ENCODE results near the gene MCF2L. TPM values are rescaled to one million over a fixed set of nuclear protein-coding genes. Genes with fewer than 3 reads are reported as not detected.

The MCF2L gene
- polyA plus RNA-seq, 1 donor (not counting 4 experiments of a cell fraction or from before 2014, with no cell fraction given) = 0.14 TPM

- Histone ChIP-seq H3K9ac (ENCODE audit: control insufficient read depth, extremely low read depth, insufficient read depth, low read length) (no peak overlapping the region), H3K79me2 (ENCODE audit: control insufficient read depth, insufficient read depth, low read length) (no peaks in the 10 kb centered on the region), H3K4me2 (ENCODE audit: control insufficient read depth, extremely low read depth, insufficient read depth, low read depth, low read length) (no peak overlapping the region), H3K4me1 (ENCODE audit: control insufficient read depth, extremely low read depth, insufficient read depth, low read length) (peaks cover 12% of the 10 kb centered on the region), H3K27ac (ENCODE audit: control insufficient read depth, insufficient read depth, low read length) (no peak overlapping the region), H2AFZ (ENCODE audit: control insufficient read depth, low read length) (no peak overlapping the region), H3K9me3 (ENCODE audit: control insufficient read depth, low read depth, low read length) (no peaks in the 10 kb centered on the region), H3K9me1 (ENCODE audit: control insufficient read depth, extremely low read depth, insufficient read depth, low read length) (no peaks in the 10 kb centered on the region), H3K27me3 (ENCODE audit: control insufficient read depth, extremely low read depth, insufficient read depth, low read length) (peaks cover 8% of the 10 kb centered on the region), H3K4me3 (ENCODE audit: control insufficient read depth in 2 of 3, extremely low read depth in 1 of 3, insufficient read depth in 2 of 3, low read depth in 1 of 3, low read length in 3 of 3) (no peak overlapping the region), H4K20me1 (ENCODE audit: control insufficient read depth, extremely low read depth, insufficient read depth, low read length) (no peaks in the 10 kb centered on the region), H3K36me3 (ENCODE audit: control insufficient read depth in 2 of 2, extremely low read depth in 1 of 2, insufficient read depth in 2 of 2, low read length in 2 of 2) (no peaks in the 10 kb centered on the region)
- FAIRE-seq (no peak), DNase-seq (ENCODE audit: low read depth, low spot score) (no peak)
- TF ChIP-seq EZH2 (IDR thresholded peaks at IDR 0.05; ENCODE audit: low read length) = no peak
- no peak for TF ChIP-seq CTCF (optimal IDR thresholded peaks at IDR 0.05 in 1 of 3, IDR thresholded peaks at IDR 0.05 in 1 of 3, conservative IDR thresholded peaks at IDR 0.05 in 1 of 3; ENCODE audit: extremely low read depth in 1 of 3, insufficient read depth in 2 of 3, low read length in 3 of 3)
- dilution Hi-C loops (cut with MboI; ENCODE audit: extremely low pct_ligation_motif_present, low sequenced_read_pairs) = no loop called here
Observed at GRCh38 chr13:113027095-113027494, 58.1 kb downstream of the MCF2L start.

- H3K9me1 ChIP-seq (ENCODE audit: control insufficient read depth, extremely low read depth, insufficient read depth, low read length) = no peaks in the 10 kb centered on the region
- dilution Hi-C loops (cut with MboI; ENCODE audit: extremely low pct_ligation_motif_present, low sequenced_read_pairs) = no loop called here
- no peak overlapping the region for H2AFZ ChIP-seq (ENCODE audit: control insufficient read depth, low read length)
- H3K36me3 ChIP-seq (ENCODE audit: control insufficient read depth in 2 of 2, extremely low read depth in 1 of 2, insufficient read depth in 2 of 2, low read length in 2 of 2) = no peaks in the 10 kb centered on the region
- H3K4me2 ChIP-seq (ENCODE audit: control insufficient read depth, extremely low read depth, insufficient read depth, low read depth, low read length) = no peak overlapping the region
- H3K9ac ChIP-seq (ENCODE audit: control insufficient read depth, extremely low read depth, insufficient read depth, low read length) = no peak overlapping the region
- H3K4me1 ChIP-seq (ENCODE audit: control insufficient read depth, extremely low read depth, insufficient read depth, low read length) = peaks cover 10% of the 10 kb centered on the region
- no peaks in the 10 kb centered on the region for H3K79me2 ChIP-seq (ENCODE audit: control insufficient read depth, insufficient read depth, low read length)
- H3K4me3 ChIP-seq (ENCODE audit: control insufficient read depth in 2 of 3, extremely low read depth in 1 of 3, insufficient read depth in 2 of 3, low read depth in 1 of 3, low read length in 3 of 3) = no peak overlapping the region
- no peaks in the 10 kb centered on the region for H4K20me1 ChIP-seq (ENCODE audit: control insufficient read depth, extremely low read depth, insufficient read depth, low read length)
- no peak overlapping the region for H3K27ac ChIP-seq (ENCODE audit: control insufficient read depth, insufficient read depth, low read length)
- H3K9me3 ChIP-seq (ENCODE audit: control insufficient read depth, low read depth, low read length) = no peaks in the 10 kb centered on the region
- H3K27me3 ChIP-seq (ENCODE audit: control insufficient read depth, extremely low read depth, insufficient read depth, low read length) = peaks cover 8% of the 10 kb centered on the region
- DNase-seq (ENCODE audit: low read depth, low spot score) (no peak), FAIRE-seq (no peak)
- TF ChIP-seq CTCF (optimal IDR thresholded peaks at IDR 0.05 in 1 of 3, IDR thresholded peaks at IDR 0.05 in 1 of 3, conservative IDR thresholded peaks at IDR 0.05 in 1 of 3; ENCODE audit: extremely low read depth in 1 of 3, insufficient read depth in 2 of 3, low read length in 3 of 3) = no peak
- no peak for TF ChIP-seq EZH2 (IDR thresholded peaks at IDR 0.05; ENCODE audit: low read length)
Observed at GRCh38 chr13:113027566-113027965, 58.6 kb downstream of the MCF2L start.

Measured in keratinocyte (primary cell).